Measurements from ENCODE around the gene MAD1L1.

The MAD1L1 gene

GRCh38 chr7:2241580-2242540, 9.1 kb upstream of the MAD1L1 start, which contains the start of the genes MRM2 and NUDT1:
MRM2 (minus strand) TSS chr7:2242205; CDS start chr7:2242169, 36 bp downstream.
NUDT1 (plus strand) TSS chr7:2242226; CDS start chr7:2244575, 2,349 bp downstream.
- DNase-seq: peak; percentile 80 to 85

DNA sequence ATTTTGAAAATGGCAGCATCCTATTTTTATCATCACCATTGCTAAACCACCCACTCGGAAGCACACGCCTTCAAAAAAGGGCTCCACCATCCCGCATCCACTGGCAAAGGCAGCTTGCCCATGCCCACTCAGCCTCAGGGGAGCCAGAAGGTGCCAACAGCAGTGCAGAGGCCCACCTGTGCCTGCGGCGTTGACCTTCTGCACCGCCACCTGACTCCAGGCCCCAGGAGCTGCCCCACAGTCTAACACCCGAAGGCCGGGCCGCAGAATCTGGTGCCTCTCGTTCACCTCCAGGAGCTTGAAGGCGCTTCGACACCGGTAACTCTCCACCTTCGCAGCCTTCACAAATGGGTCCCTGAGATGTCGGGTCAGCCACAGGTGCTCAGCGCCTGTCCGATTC, 6.5 kb upstream of the MAD1L1 start:
- no peak for DNase-seq

- DNase-seq: no peak
These were observed 4.4 kb upstream of the MAD1L1 start for GRCh38 chr7:2237109-2237602.

DNA sequence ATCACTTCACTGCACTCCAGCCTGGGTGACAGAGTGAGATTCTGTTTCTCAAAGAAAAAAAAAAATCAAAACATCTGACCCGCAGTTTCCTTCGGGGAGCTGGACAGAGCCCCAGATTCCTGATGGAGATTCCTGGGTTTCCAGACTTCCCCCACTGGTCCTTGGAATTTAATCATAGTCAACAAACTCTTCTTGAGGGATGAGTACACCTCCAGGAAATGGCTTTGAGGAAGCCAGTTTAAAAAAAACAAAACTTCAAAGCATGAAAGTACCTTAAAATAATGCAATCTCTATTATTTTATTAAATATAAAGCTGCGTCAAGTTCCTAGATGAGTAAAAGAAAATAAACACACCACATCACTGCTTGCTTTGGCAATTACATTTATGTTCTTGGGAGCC, 1.2 kb upstream of the MAD1L1 start:
- DNase-seq: no peak

DNA sequence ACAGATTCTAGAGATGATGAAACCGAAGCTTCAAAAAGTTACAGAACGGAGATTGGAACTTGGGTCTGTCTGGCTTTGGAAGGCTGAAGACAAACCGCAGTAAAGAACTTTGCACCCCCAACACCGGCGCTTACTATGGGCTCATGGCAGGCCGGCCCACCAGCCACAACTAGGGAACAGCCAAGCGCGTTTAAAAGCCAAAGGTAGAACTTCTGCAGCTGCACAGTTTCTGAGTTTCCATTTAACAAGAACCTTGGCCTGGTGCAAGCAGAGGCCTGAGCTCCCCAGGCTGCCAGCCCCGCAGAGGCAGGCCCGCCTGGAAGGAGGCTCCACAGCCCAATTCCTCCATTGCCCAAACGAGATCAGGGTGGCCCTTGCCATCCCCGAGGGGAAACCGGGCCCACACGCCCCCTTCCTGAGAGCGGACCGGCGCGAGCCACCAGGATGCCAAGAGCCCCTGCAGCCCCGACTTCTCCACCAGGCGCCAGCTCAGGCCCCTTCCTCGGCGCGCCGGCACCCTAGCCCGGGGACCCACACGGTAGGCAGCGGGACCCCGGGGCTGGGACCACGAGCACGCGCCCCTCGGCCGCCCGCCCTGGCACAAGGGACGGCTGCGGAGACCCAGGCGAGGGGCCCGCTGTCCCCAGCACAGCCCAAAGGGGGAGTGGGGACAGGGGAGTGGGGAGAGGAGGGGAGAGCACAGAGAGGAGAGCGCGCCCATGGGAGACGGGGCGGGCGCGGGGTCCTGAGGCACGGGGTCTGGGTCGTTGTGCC, 566 bp downstream of the MAD1L1 start:
- DNase-seq: peak in 1 of 2 donors; percentile 42

- DNase-seq: no peak
These were observed 1.9 kb downstream of the MAD1L1 start for GRCh38 chr7:2230882-2231281.

DNA sequence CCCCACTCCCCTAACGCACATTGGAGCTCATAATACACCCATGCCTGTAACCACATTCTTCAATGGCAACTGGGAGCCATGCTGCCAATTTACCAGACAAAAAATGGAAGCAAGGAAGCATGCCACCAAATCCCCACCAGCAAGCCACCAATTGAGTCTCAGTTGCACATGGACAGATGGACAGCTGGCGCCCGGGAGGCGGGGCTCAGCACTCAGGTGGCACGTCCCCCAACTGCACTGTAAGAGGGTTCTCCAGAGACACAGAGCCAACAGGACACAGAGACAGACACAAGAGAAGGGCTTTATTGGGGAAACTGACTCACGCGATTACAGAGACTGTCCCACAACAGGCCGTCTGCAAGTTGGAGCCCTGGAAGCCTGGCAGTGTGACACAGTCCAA, 2.5 kb downstream of the MAD1L1 start:
- DNase-seq: no peak

- DNase-seq: no peak
These were observed 3.3 kb downstream of the MAD1L1 start for GRCh38 chr7:2229467-2229866.

DNA sequence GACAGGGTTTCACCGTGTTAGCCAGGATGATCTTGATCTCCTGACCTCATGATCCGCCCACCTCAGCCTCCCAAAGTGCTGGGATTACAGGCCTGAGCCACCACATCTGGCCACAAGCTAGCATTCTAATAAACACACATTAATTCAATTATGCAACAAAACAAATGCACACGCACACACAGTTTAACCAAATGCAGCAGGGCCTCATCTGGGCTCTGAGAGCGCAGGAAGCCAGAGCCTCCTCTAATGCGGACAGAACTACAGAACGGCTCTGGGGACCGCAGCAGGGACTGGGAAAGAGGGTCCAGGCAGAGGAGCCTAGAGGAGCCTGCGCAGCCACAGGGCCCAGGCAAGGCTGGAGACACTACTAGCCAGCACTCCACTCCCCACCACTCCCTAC, 3.8 kb downstream of the MAD1L1 start:
- DNase-seq: no peak

- no peak for DNase-seq
These were observed 5.0 kb downstream of the MAD1L1 start for GRCh38 chr7:2227699-2228098.

DNA sequence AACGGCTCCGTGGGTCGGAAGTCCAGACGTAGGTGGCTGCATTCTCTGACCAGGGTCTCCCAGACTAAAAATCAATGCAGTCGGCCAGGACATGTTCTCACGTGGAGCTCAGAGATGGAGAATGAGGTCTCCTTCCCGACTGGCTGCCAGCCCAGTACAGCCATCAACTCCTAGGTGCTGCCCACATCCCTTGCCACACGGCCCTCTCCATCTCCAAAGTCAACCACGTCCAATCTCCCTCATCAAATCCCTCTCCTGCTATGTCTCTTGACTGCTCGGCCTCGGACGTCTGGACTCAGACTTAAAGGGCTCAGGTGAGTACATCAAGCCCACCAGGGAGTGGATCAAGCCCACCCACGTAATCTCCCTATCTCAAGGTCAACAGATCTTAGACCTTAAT, 6.9 kb downstream of the MAD1L1 start:
- no peak for DNase-seq

DNA sequence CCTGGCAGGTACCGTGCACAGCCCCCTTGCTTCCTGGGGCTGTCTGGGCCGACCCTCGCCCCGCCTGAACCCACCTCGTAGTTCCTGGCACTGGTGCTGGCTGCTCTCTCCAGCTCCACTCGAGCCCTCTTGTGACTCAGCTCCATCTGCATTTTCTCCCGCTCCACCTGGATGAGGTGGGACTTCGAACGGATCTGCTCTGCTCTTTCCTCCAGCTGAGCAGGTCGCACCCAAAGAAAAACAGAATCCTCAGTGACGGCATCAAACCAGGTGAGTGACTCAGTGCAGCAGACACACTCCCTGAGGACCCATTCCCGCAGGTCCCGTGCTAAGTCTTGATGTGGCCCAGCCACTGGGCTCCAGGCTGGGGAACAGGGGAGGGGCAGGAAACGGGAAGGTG, 7.4 kb downstream of the MAD1L1 start:
- DNase-seq: no peak

DNA sequence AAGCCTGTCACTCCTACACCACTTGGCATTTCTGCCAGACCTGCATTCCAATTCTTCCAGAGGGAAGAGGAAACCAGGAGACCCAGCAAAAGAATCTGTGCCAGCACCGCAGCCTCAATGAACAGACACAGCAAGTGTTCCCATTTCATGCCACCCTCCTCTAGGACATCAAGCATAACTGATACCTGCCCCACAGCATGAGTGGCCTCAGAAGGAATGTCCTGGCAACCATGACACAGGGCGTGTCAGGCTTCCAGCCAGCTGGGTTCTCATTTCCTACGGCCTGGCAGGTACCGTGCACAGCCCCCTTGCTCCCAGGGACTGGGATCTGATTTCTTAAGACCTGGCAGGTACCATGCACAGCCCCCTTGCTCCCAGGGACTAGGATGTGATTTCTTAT, 7.8 kb downstream of the MAD1L1 start:
- DNase-seq: no peak

- no peak for DNase-seq
These were observed 8.2 kb downstream of the MAD1L1 start for GRCh38 chr7:2224491-2224928.

GRCh38 chr7:2223321-2223720, 9.4 kb downstream of the MAD1L1 start:
- DNase-seq: no peak

DNA sequence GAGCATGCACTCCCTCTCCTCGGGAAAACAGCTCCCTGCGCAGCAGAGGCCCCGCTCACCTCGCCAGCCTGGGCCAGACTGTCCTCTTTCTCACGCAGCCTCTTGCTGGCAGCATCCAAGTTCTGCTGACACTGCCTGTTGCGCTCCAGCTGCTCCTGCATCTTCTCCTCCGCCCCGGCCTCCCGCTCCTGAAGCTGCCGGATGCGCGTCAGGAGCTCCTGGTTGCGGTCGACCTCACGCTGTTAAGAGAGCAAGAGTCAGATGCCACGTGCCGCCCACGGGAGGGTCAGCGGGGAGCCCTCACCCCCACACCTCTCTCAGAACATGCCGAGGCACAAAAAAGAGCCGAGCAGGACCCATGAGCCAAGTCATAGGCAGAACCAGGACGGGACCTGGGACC, 10.2 kb downstream of the MAD1L1 start:
- no peak for DNase-seq

DNA sequence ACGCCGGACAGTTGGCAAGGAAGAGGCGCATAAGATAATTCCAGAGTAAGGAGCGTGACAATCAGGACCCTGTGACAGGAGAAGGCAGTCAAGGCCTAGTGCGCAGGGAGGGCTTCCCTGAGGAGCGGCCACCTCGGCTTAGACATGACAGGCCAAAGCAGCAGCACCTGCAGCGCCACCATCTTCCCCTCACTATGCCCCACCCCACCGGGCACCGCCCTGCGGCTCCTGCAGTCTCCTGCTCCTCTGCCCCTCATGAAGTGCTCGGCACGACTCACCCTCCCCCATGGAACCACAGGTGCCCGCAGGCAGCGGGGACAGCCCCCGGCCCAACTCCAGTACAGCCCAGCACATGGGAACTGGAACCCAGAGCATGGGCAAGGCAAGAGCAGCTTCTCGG, 11.8 kb downstream of the MAD1L1 start:
- no peak for DNase-seq

DNA sequence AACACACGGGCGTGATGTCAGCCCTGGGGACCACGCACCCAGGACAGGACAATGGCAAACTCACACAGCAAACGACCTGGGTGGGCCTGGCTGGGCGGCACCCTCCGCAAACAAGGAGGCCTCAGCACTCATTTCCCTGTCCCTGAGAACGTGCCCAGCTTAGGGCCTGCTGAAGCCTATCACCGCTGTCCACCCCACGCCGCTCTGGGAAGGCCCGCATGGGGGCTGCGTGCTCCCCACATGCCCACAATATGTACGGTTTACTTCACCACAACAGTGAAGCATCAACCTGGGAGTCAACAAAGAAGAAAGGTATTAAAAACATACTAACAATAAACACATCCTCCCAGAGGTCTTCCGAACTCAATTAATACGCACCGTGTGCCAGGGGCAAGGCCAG, 12.2 kb downstream of the MAD1L1 start:
- DNase-seq: no peak

DNA sequence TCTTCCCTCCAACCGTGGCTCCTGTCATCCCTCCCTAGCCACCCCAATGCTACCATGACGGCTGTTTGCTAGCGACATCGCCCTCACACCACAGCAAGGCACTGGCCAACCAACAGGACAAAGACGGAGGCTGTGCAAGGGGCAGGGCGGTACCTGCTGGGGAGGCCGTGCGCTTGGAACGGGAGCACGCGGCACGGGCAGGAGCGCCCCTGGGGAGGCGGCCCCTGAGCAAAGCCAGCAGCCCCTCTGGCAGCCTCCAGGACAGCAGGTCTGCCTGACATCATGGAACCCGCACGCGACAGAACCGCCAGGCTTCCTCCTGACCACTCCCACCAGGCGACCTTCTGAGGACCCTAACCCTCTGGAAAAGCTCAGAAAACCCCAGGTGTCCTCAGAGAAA, 12.7 kb downstream of the MAD1L1 start:
- DNase-seq: no peak

DNA sequence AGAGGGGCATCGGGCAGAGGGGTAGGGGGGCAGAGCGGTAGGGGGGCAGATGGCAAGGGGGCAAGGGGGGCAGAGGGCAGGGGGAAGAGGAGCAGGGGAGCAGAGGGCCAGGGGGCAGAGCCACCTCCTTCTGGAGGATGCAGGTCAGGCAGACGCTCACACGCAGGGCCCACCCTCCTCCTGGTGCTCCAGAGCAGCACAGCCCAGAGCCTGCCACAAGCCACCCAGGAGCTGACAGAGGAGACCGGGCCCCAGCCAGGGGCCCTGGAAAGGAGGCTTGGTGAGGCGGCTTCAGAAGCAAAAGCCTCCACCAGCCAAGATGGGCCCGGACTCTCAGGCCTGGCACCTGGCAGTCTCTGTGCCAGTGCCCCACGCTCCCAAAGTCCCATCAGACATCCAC, 13.1 kb downstream of the MAD1L1 start:
- no peak for DNase-seq

GRCh38 chr7:2219136-2219535, 13.6 kb downstream of the MAD1L1 start:
- DNase-seq: no peak

- DNase-seq: no peak
These were observed 14.3 kb downstream of the MAD1L1 start for GRCh38 chr7:2218444-2218785.

GRCh38 chr7:2217716-2218443, 14.9 kb downstream of the MAD1L1 start:
- DNase-seq: no peak

Measured in stimulated activated CD4-positive, alpha-beta T cell treated with anti-CD3 and anti-CD28 coated beads, Interleukin-2, amount 100 ng/mL, for 24 hours (primary cell).